H1 (cell line): ENCODE data around the gene SLC7A8. TPM values are rescaled to one million over a fixed set of nuclear protein-coding genes. Genes with fewer than 3 reads are reported as not detected.
A peak's percentile ranks its signal among the peaks of the same experiment; 100 is the strongest.

Experiments used
- CTCF ChIA-PET: fragments of 300-600 bp; sonication (Branson Sonifier 250); formaldehyde crosslinking; loops from one replicate; lab custom pipeline; 2021; ENCODE audit not compliant: partially characterized antibody; lab: Charles Lee
- POLR2A ChIA-PET: fragments of 300-600 bp; sonication (Branson Sonifier 250); formaldehyde crosslinking; loops from one replicate; lab custom pipeline; 2021; ENCODE audit warnings: inconsistent platforms; ENCODE audit not compliant: partially characterized antibody; lab: Charles Lee
- DNase-seq, 2 experiments: peaks; one replicate each; pipeline versions ENCODE4 v3.0.0 to v3.0.0-alpha.2; 2010 to 2022; ENCODE audit warnings: low spot score in 2 of 2, low read depth in 1 of 2, mixed read lengths in 1 of 2
- FAIRE-seq: peaks from 2 replicates; lab custom pipeline; 2011; peaks lifted over from hg19 to GRCh38; lab: Jason Lieb, UNC
- H2AFZ ChIP-seq: 2 replicates; pipeline ENCODE4 v1.8.1; 2012; ENCODE audit warnings: low read length, inconsistent platforms
- H2AK5ac ChIP-seq: 2 replicates; pipeline ENCODE4 v1.6.1; 2013; ENCODE audit warnings: low read depth, low read length
- H2BK120ac ChIP-seq: replicated peaks from 2 replicates; pipeline ENCODE3; 2013; ENCODE audit warnings: low read depth, low read length, inconsistent platforms
- H2BK12ac ChIP-seq: 2 replicates; pipeline ENCODE4 v1.6.1; 2013; ENCODE audit warnings: low read depth, low read length
- H2BK15ac ChIP-seq: 2 replicates; pipeline ENCODE4 v1.6.1; 2013; ENCODE audit warnings: low read length
- H2BK20ac ChIP-seq: 2 replicates; pipeline ENCODE4 v1.6.1; 2013; ENCODE audit warnings: low read length
- H2BK5ac ChIP-seq: 2 replicates; pipeline ENCODE4 v1.6.1; 2013; ENCODE audit warnings: low read depth, low read length
- H3K14ac ChIP-seq: 2 replicates; pipeline ENCODE4 v1.6.1; 2013; ENCODE audit warnings: inconsistent platforms; ENCODE audit not compliant: insufficient read length
- H3K18ac ChIP-seq: 2 replicates; pipeline ENCODE4 v1.6.1; 2013; ENCODE audit warnings: low read length; ENCODE audit errors: extremely low read depth
- H3K23ac ChIP-seq: 2 replicates; pipeline ENCODE4 v1.6.1; 2013; ENCODE audit warnings: inconsistent platforms; ENCODE audit not compliant: insufficient read length
- H3K23me2 ChIP-seq: 2 replicates; pipeline ENCODE4 v1.6.1; 2013; ENCODE audit warnings: low read depth, low read length
- H3K27ac ChIP-seq: 2 replicates; pipeline ENCODE4 v1.6.1; 2011; ENCODE audit warnings: low read depth, low read length, inconsistent platforms
- H3K27me3 ChIP-seq, 4 experiments: replicated peaks in 1 of 4; 1 replicate in 1 of 4; 2 replicates in 3 of 4; pipeline versions ENCODE4 v1.6.1 to v1.8.1; 2011 to 2013; ENCODE audit warnings: low read length in 3 of 4, mild to moderate bottlenecking in 3 of 4, inconsistent platforms in 2 of 4, mixed read lengths in 2 of 4, moderate library complexity in 1 of 4; ENCODE audit not compliant: control insufficient read depth in 3 of 4, insufficient read depth in 3 of 4; ENCODE audit errors: extremely low read depth in 1 of 4
- H3K36me3 ChIP-seq, 4 experiments: 2 replicates each; pipeline versions ENCODE4 v1.6.1 to v1.8.1; 2011 to 2013; ENCODE audit warnings: mild to moderate bottlenecking in 4 of 4, low read length in 3 of 4, moderate library complexity in 2 of 4, control low read depth in 1 of 4, inconsistent platforms in 1 of 4; ENCODE audit not compliant: insufficient read depth in 4 of 4, control insufficient read depth in 2 of 4
- H3K4ac ChIP-seq: replicated peaks from 2 replicates; pipeline ENCODE3; 2013; ENCODE audit warnings: low read length, low read depth, mixed read lengths, inconsistent platforms; ENCODE audit not compliant: insufficient read length
- H3K4me1 ChIP-seq, 4 experiments: replicated peaks in 1 of 4; 1 replicate in 1 of 4; 2 replicates in 3 of 4; pipeline versions ENCODE4 v1.6.1 to v1.8.1; 2011 to 2013; ENCODE audit warnings: low read length in 3 of 4, inconsistent platforms in 2 of 4, mixed read lengths in 1 of 4; ENCODE audit not compliant: insufficient read depth in 4 of 4, control insufficient read depth in 3 of 4
- H3K4me2 ChIP-seq, 2 experiments: 2 replicates each; pipeline versions ENCODE4 v1.6.1 to v1.8.1; 2011 to 2013; ENCODE audit warnings: low read depth in 2 of 2, low read length in 2 of 2, control low read depth in 1 of 2, inconsistent platforms in 1 of 2, mild to moderate bottlenecking in 1 of 2; ENCODE audit not compliant: insufficient read depth in 1 of 2
- H3K4me3 ChIP-seq, 4 experiments: fragments of 200-600, 300-600 bp in 1 of 4; sonication (generic), shearing (Covaris generic), sonication (Bioruptor Twin) in 1 of 4; 2 replicates each; pipeline versions ENCODE4 v1.5.1 to v1.8.1; 2011 to 2016; ENCODE audit warnings: low read length in 4 of 4, low read depth in 3 of 4, control low read depth in 2 of 4, inconsistent platforms in 2 of 4, mild to moderate bottlenecking in 2 of 4, mixed read lengths in 1 of 4, moderate library complexity in 1 of 4; ENCODE audit not compliant: insufficient read depth in 2 of 4; ENCODE audit errors: extremely low read depth in 1 of 4
- H3K56ac ChIP-seq: replicated peaks from 2 replicates; pipeline ENCODE3; 2013; ENCODE audit warnings: low read depth, mild to moderate bottlenecking, mixed read lengths, low read length, inconsistent platforms; ENCODE audit not compliant: insufficient read length
- H3K79me1 ChIP-seq: 2 replicates; pipeline ENCODE4 v1.6.1; 2013; ENCODE audit warnings: low read depth, low read length, control low read depth
- H3K79me2 ChIP-seq, 2 experiments: 2 replicates each; pipeline versions ENCODE4 v1.6.1 to v1.8.1; 2012 to 2013; ENCODE audit warnings: low read length in 2 of 2, mild to moderate bottlenecking in 2 of 2, inconsistent platforms in 1 of 2; ENCODE audit not compliant: insufficient read depth in 2 of 2, control insufficient read depth in 1 of 2
- H3K9ac ChIP-seq, 4 experiments: replicated peaks in 1 of 4; 1 replicate in 1 of 4; 2 replicates in 3 of 4; pipeline versions ENCODE4 v1.6.1 to v1.8.1; 2011 to 2013; ENCODE audit warnings: low read depth in 3 of 4, low read length in 3 of 4, control low read depth in 2 of 4, mild to moderate bottlenecking in 2 of 4, moderate library complexity in 2 of 4, inconsistent platforms in 1 of 4; ENCODE audit errors: extremely low read depth in 1 of 4
- H3K9me3 ChIP-seq, 2 experiments: 2 replicates each; pipeline versions ENCODE4 v1.6.1 to v1.8.1; 2012 to 2013; ENCODE audit warnings: mild to moderate bottlenecking in 2 of 2, moderate library complexity in 2 of 2, control low read depth in 1 of 2, inconsistent platforms in 1 of 2, low read depth in 1 of 2, low read length in 1 of 2, mixed read lengths in 1 of 2; ENCODE audit not compliant: insufficient read depth in 2 of 2
- H4K20me1 ChIP-seq, 2 experiments: replicated peaks in 1 of 2; 2 replicates each; pipeline versions ENCODE3 to v1.8.1; 2011 to 2013; ENCODE audit warnings: inconsistent platforms in 2 of 2, low read length in 2 of 2, mild to moderate bottlenecking in 1 of 2; ENCODE audit not compliant: insufficient read depth in 2 of 2, control insufficient read depth in 1 of 2
- H4K5ac ChIP-seq: 2 replicates; pipeline ENCODE4 v1.6.1; 2013; ENCODE audit warnings: low read length, low read depth, mixed read lengths, inconsistent platforms; ENCODE audit not compliant: insufficient read length
- H4K8ac ChIP-seq: 2 replicates; pipeline ENCODE4 v1.8.0; 2013; ENCODE audit warnings: mild to moderate bottlenecking, moderate library complexity, low read length, inconsistent platforms; ENCODE audit not compliant: insufficient read depth; ENCODE audit errors: extremely low read depth
- H4K91ac ChIP-seq: replicated peaks from 2 replicates; pipeline ENCODE3; 2013; ENCODE audit warnings: low read length, mixed read lengths, inconsistent platforms; ENCODE audit not compliant: insufficient read length
- CREB1 ChIP-seq: IDR thresholded peaks from 2 replicates; pipeline ENCODE4 v1.6.1; 2012; ENCODE audit warnings: inconsistent platforms
- CTCF ChIP-seq, 3 experiments: IDR thresholded peaks; 1 replicate in 2 of 3; 2 replicates in 1 of 3; pipeline versions ENCODE4 v1.5.1 to v1.6.1; 2011; ENCODE audit warnings: low read length in 3 of 3, mild to moderate bottlenecking in 3 of 3, inconsistent platforms in 2 of 3, low read depth in 1 of 3, moderate library complexity in 1 of 3; ENCODE audit not compliant: insufficient read depth in 1 of 3; ENCODE audit errors: control extremely low read depth in 1 of 3
- RAD21 ChIP-seq, 2 experiments: IDR thresholded peaks in 1 of 2; conservative IDR thresholded peaks in 1 of 2; 2 replicates each; pipeline ENCODE4 v1.6.1; 2011; ENCODE audit warnings: low read depth in 2 of 2, low read length in 2 of 2, improper control_type of control experiment in 1 of 2, inconsistent platforms in 1 of 2, mild to moderate bottlenecking in 1 of 2, moderate library complexity in 1 of 2
- SRF ChIP-seq: IDR thresholded peaks from 2 replicates; pipeline ENCODE4 v1.6.1; 2011; ENCODE audit warnings: mild to moderate bottlenecking, low read depth, low read length, moderate library complexity
- WGBS, 2 experiments: shearing (Covaris generic) in 1 of 2; methylation state at CpG; one replicate each; pipeline versions ENCODE4 v1.1.6 to v1.1.7; 2013 to 2015; ENCODE audit warnings: low lambda C conversion rate in 2 of 2, mixed read lengths in 2 of 2, inconsistent platforms in 1 of 2, low coverage in 1 of 2, missing lambda C conversion rate in 1 of 2; ENCODE audit not compliant: insufficient replicate concordance in 2 of 2, insufficient coverage in 1 of 2, insufficient read length in 1 of 2; ENCODE audit errors: extremely low coverage in 1 of 2, missing lambda C conversion rate in 1 of 2; 5-methylcytosine and 5-hydroxymethylcytosine counted together
- polyA plus RNA-seq, 7 experiments: library from polyadenylated mRNA; depleted of rRNA in 3 of 7; stranded (reverse) in 5 of 7; unstranded in 2 of 7; fragments of >200 nt in 5 of 7; fragments of 200-250 nt in 2 of 7; gene quantifications; 1 replicate in 5 of 7; 2 replicates in 1 of 7; 4 replicates in 1 of 7; pipeline versions ENCODE4 v1.2.1 to v1.2.3, GENCODE V29; 2011 to 2013; ENCODE audit warnings: missing spikeins in 2 of 7, mixed read lengths in 2 of 7
- total RNA-seq: library from RNA; stranded (reverse); fragmentation: NEBNext Ultra II Directional; extraction: Animal tissue kit (Norgen Biotek cat#: 25700); gene quantifications from 2 replicates; pipeline ENCODE4 v1.2.1, GENCODE V29; 2021

The SLC7A8 gene
- total and polyA plus RNA-seq, 2 of the 8 experiments (the other 6 are each of a cell fraction or from before 2014, with no cell fraction given): 182 to 204 TPM

GRCh38 chr14:23093991-23094665 is 89.3 kb downstream of the SLC7A8 start:
- CTCF ChIA-PET: interaction anchor here (0.6 to 4.2 kb wide), 16 partner anchors 9 to 108 kb away, joined by 3 to 23 read pairs (median 5); no protein-coding TSS in a partner anchor
- peaks cover 33 to 55% (median 41%) of the 10 kb centered on the region in 4 experiments for H3K36me3 ChIP-seq
- peak overlapping the region; percentile 99 for H3K27ac ChIP-seq
- FAIRE-seq (no peak), DNase-seq (peak in 1 of 2 experiments; percentile 75)
- H4K20me1 ChIP-seq: peaks cover 9 to 11% of the 10 kb centered on the region in 2 experiments
- peak overlapping the region; percentile 91 to 92 for H3K4me2 ChIP-seq
- TF ChIP-seq RAD21 (IDR thresholded peaks at IDR 0.05 in 1 of 2, conservative IDR thresholded peaks at IDR 0.05 in 1 of 2; ENCODE audit: low read depth in 2 of 2, low read length in 2 of 2): 0 out of 4 replicates have a peak, but pooled peaks have one; percentile 4 to 25
- no peak for TF ChIP-seq SRF
- peak; percentile 28 to 35 (median 33) for TF ChIP-seq CTCF (IDR thresholded peaks at IDR 0.05; ENCODE audit: control extremely low read depth in 1 of 3, insufficient read depth in 1 of 3, low read depth in 1 of 3, low read length in 3 of 3)
- peak; percentile 9; the same call in 1 of the 2 replicates for TF ChIP-seq CREB1
- peak overlapping the region in 3 of 4 experiments; percentile 99 to 100 (median 100); a peak in 6 of 7 replicates for H3K9ac ChIP-seq
- H2BK120ac ChIP-seq: no peak overlapping the region
- no peak overlapping the region for H4K91ac ChIP-seq
- H3K79me1 ChIP-seq: peaks cover 12% of the 10 kb centered on the region
- peak overlapping the region; percentile 88; the same call in 1 of the 2 replicates for H2AFZ ChIP-seq
- H2AK5ac ChIP-seq: no peak overlapping the region
- H3K4me3 ChIP-seq: peak overlapping the region; percentile 92 to 97 (median 96)
- H2BK12ac ChIP-seq: no peak overlapping the region; the same call in 1 of the 2 replicates
- no peaks in the 10 kb centered on the region; a peak in 3 of 7 replicates for H3K4me1 ChIP-seq
- peaks cover 19 to 72% of the 10 kb centered on the region in 2 experiments for H3K79me2 ChIP-seq
- H2BK5ac ChIP-seq: peak overlapping the region; percentile 97; the same call in 1 of the 2 replicates
- no peak overlapping the region for H3K23ac ChIP-seq
- H2BK20ac ChIP-seq: no peak overlapping the region
- WGBS, 2 experiments: 8 to 100% methylated on average over 2 to 14 of the region's 14 CpGs
- H3K9me3 ChIP-seq: no peaks in the 10 kb centered on the region
- peaks cover 5% of the 10 kb centered on the region; the same call in 1 of the 2 replicates for H3K23me2 ChIP-seq
- no peak overlapping the region for H4K5ac ChIP-seq
- peak overlapping the region; percentile 100; the same call in 1 of the 2 replicates for H4K8ac ChIP-seq
- H3K27me3 ChIP-seq: no peaks in the 10 kb centered on the region
- no peak overlapping the region for H3K56ac ChIP-seq
- no peak overlapping the region for H3K4ac ChIP-seq
- no peak overlapping the region for H2BK15ac ChIP-seq
- POLR2A ChIA-PET: interaction anchor here (0.6 to 3.2 kb wide), 33 partner anchors 8 to 257 kb away, joined by 3 to 36 read pairs (median 6); partner anchors contain the start of genes AJUBA, CDH24, CEBPE and CIROP
- H3K14ac ChIP-seq: no peak overlapping the region
- H3K18ac ChIP-seq: no peak overlapping the region
